GM10248 (cell line): Measurements from ENCODE around the gene CRYGN.

Source experiments
- CTCF ChIA-PET: fragments of 300-600 bp; sonication (Branson Sonifier 250); formaldehyde crosslinking; extraction: SDS; loops from one replicate; lab custom pipeline; 2021; ENCODE audit warnings: antibody characterized with exemption; lab: Yijun Ruan, JAX
- POLR2A ChIA-PET: fragments of 350-650 bp; sonication (Branson Sonifier 250); formaldehyde crosslinking; extraction: SDS; loops from one replicate; lab custom pipeline; 2020; ENCODE audit warnings: antibody characterized with exemption; lab: Yijun Ruan, JAX
- DNase-seq: peaks from one replicate; pipeline ENCODE4 v3.0.0; 2012; ENCODE audit errors: extremely low spot score
- CTCF ChIP-seq: IDR thresholded peaks from 2 replicates; pipeline ENCODE4 v1.5.1; 2012; ENCODE audit warnings: mild to moderate bottlenecking, low read depth; ENCODE audit errors: extremely low read depth, missing control alignments, control extremely low read depth

The CRYGN gene

GRCh38 chr7:151406051-151406875 lies 33.7 kb downstream of the CRYGN start:
- no peak for TF ChIP-seq CTCF
- no peak for DNase-seq
- POLR2A ChIA-PET, result no interaction called here
- CTCF ChIA-PET, result interaction anchor here (1.0 kb wide), 1 partner anchor 27 kb away, joined by 3 read pairs; no protein-coding TSS in a partner anchor

- ChIA-PET POLR2A (no interaction called here), CTCF (interaction anchor here (1.4 kb wide), 1 partner anchor 43 kb away, joined by 5 read pairs; no protein-coding TSS in a partner anchor)
- no peak for TF ChIP-seq CTCF
- no peak for DNase-seq
Measured at GRCh38 chr7:151405588-151405987, 34.4 kb downstream of the CRYGN start.

- CTCF ChIA-PET, result interaction anchor here (0.9 to 1.4 kb wide), 2 partner anchors 41 to 43 kb away, joined by 3 to 5 read pairs; no protein-coding TSS in a partner anchor
- DNase-seq, result no peak
- POLR2A ChIA-PET, result no interaction called here
- TF ChIP-seq CTCF, result no peak
Measured at GRCh38 chr7:151405056-151405455, 34.9 kb downstream of the CRYGN start.

- no peak for TF ChIP-seq CTCF
- no peak for DNase-seq
- CTCF ChIA-PET, result interaction anchor here (0.9 to 1.4 kb wide), 2 partner anchors 42 to 44 kb away, joined by 3 to 5 read pairs; no protein-coding TSS in a partner anchor
- POLR2A ChIA-PET, result no interaction called here
Measured at GRCh38 chr7:151404216-151405011, 35.5 kb downstream of the CRYGN start.

GRCh38 chr7:151403764-151404163 lies 36.2 kb downstream of the CRYGN start:
- no peak for DNase-seq
- no peak for TF ChIP-seq CTCF
- ChIA-PET CTCF (no interaction called here), POLR2A (no interaction called here)

GRCh38 chr7:151402029-151402835 lies 37.7 kb downstream of the CRYGN start:
- no peak for TF ChIP-seq CTCF
- CTCF ChIA-PET, result no interaction called here
- POLR2A ChIA-PET, result no interaction called here
- no peak for DNase-seq
